GM12878 (cell line): ENCODE results near the gene ICAM2. TPM values are rescaled to one million over a fixed set of nuclear protein-coding genes. Genes with fewer than 3 reads are reported as not detected.

Experiments used
- ATAC-seq: fragments of 200-7000 bp; cut with Tn5 transposase; 3 replicates; pipeline ENCODE4 v1.9.1; 2020; ENCODE audit warnings: mild to moderate bottlenecking, moderate library complexity
- BruUV-seq: library from RNA; stranded (reverse); fragments of 400-500 nt; replicated peaks from 2 replicates; lab custom pipeline; 2021; lab: Mats Ljungman, UMichigan
- CTCF ChIA-PET: fragments of 300-600 bp; sonication (Branson Sonifier 250); formaldehyde crosslinking; extraction: SDS; loops from one replicate; lab custom pipeline; 2021; ENCODE audit warnings: inconsistent platforms; lab: Yijun Ruan, JAX
- POLR2A ChIA-PET: fragments of 350-600 bp; formaldehyde crosslinking; extraction: SDS; loops from one replicate; lab custom pipeline; 2021; ENCODE audit warnings: inconsistent platforms; lab: Charles Lee
- RAD21 ChIA-PET: fragments of 300-600 bp; sonication (Branson Sonifier 250); formaldehyde crosslinking; loops from one replicate; lab custom pipeline; 2023; ENCODE audit warnings: antibody characterized with exemption; ENCODE audit not compliant: unreplicated experiment; lab: Charles Lee
- SMC1A ChIA-PET: fragments of 300-600 bp; sonication (Branson Sonifier 250); formaldehyde crosslinking; loops from one replicate; lab custom pipeline; 2023; ENCODE audit not compliant: unreplicated experiment, uncharacterized antibody; lab: Charles Lee
- DNase-seq: peaks from one replicate; pipeline ENCODE4 v3.0.0-alpha.2; 2011; ENCODE audit warnings: low read depth, low spot score
- FAIRE-seq: peaks from 3 replicates; lab custom pipeline; 2011; peaks lifted over from hg19 to GRCh38; lab: Jason Lieb, UNC
- H2AFZ ChIP-seq: 2 replicates; pipeline ENCODE4 v1.6.0; 2011; ENCODE audit warnings: low read depth, low read length, control low read depth; ENCODE audit not compliant: control insufficient read depth
- H3K27ac ChIP-seq: 2 replicates; pipeline ENCODE4 v1.5.1; 2011; ENCODE audit warnings: control low read depth; ENCODE audit not compliant: control insufficient read depth, insufficient read depth
- H3K27me3 ChIP-seq, 2 experiments: replicated peaks in 1 of 2; 2 replicates each; pipeline versions ENCODE4 v1.6.0 to v1.6.1; 2011; ENCODE audit warnings: low read length in 1 of 2; ENCODE audit not compliant: control insufficient read depth in 2 of 2, insufficient read depth in 2 of 2
- H3K36me3 ChIP-seq, 2 experiments: 2 replicates each; pipeline ENCODE4 v1.5.1; 2011; ENCODE audit warnings: low read length in 1 of 2; ENCODE audit not compliant: control insufficient read depth in 2 of 2, insufficient read depth in 2 of 2
- H3K4me1 ChIP-seq: 2 replicates; pipeline ENCODE4 v1.6.1; 2011; ENCODE audit warnings: mild to moderate bottlenecking, low read length, moderate library complexity, mixed read lengths; ENCODE audit not compliant: control insufficient read depth, insufficient read depth
- H3K4me2 ChIP-seq: 2 replicates; pipeline ENCODE4 v1.6.0; 2011; ENCODE audit warnings: control low read depth; ENCODE audit not compliant: control insufficient read depth, insufficient read depth
- H3K4me3 ChIP-seq: fragments of 200-600 bp; sonication (generic); 2 replicates; pipeline ENCODE4 v1.5.1; 2016
- H3K79me2 ChIP-seq: 2 replicates; pipeline ENCODE4 v1.6.0; 2011; ENCODE audit warnings: low read length; ENCODE audit not compliant: control insufficient read depth, insufficient read depth
- H3K9ac ChIP-seq: 2 replicates; pipeline ENCODE4 v1.8.0; 2011; ENCODE audit warnings: low read length, control low read depth, mixed read lengths; ENCODE audit not compliant: control insufficient read depth, insufficient read depth
- H3K9me3 ChIP-seq: replicated peaks from 3 replicates; pipeline ENCODE4 v1.5.1; 2011; ENCODE audit warnings: mild to moderate bottlenecking, low read length; ENCODE audit not compliant: control insufficient read depth, insufficient read depth
- H4K20me1 ChIP-seq: 2 replicates; pipeline ENCODE4 v1.6.0; 2011; ENCODE audit not compliant: control insufficient read depth, insufficient read depth
- CHD2 ChIP-seq: IDR thresholded peaks from 2 replicates; pipeline ENCODE4 v1.6.1; 2011; ENCODE audit warnings: low read depth, low read length, improper control_type of control experiment, borderline replicate concordance
- FOXM1 ChIP-seq: IDR thresholded peaks from 2 replicates; pipeline ENCODE4 v1.6.1; 2012; ENCODE audit warnings: low read depth, mild to moderate bottlenecking, inconsistent platforms, low read length, moderate library complexity
- LARP7 ChIP-seq: fragments of 450-650 bp; IDR thresholded peaks from 2 replicates; pipeline ENCODE4 v1.6.1; 2017; ENCODE audit warnings: mild to moderate bottlenecking
- MYB ChIP-seq: fragments of 150-350 bp; IDR thresholded peaks from 2 replicates; pipeline ENCODE4 v1.6.1; 2014; ENCODE audit warnings: mild to moderate bottlenecking, low read depth, low read length, borderline replicate concordance
- NFYA ChIP-seq: IDR thresholded peaks from 2 replicates; pipeline ENCODE4 v1.6.1; 2011; ENCODE audit warnings: low read depth, mild to moderate bottlenecking, low read length, improper control_type of control experiment, borderline replicate concordance
- NR2C1 ChIP-seq: fragments of 450-650 bp; IDR thresholded peaks from 2 replicates; pipeline ENCODE4 v1.6.1; 2017; ENCODE audit warnings: antibody characterized with exemption, mild to moderate bottlenecking, moderate library complexity
- NRF1 ChIP-seq: conservative IDR thresholded peaks from 2 replicates; pipeline ENCODE4 v1.6.1; 2011; ENCODE audit warnings: mild to moderate bottlenecking, low read depth, low read length, improper control_type of control experiment
- WGBS: methylation state at CpG from one replicate; pipeline ENCODE4 v1.1.6; 2016; ENCODE audit warnings: low lambda C conversion rate; ENCODE audit not compliant: insufficient replicate concordance, insufficient coverage; ENCODE audit errors: missing lambda C conversion rate; 5-methylcytosine and 5-hydroxymethylcytosine counted together
- in situ Hi-C: fragments of 300-500 bp; cut with MboI; formaldehyde crosslinking; loops from 9 replicates; pipeline ENCODE4 v1.14.3; 2018; ENCODE audit warnings: mixed read lengths
- intact Hi-C: fragments of 100-400 bp; cut with micrococcal nuclease; formaldehyde crosslinking; loops from one replicate; pipeline ENCODE4 v1.14.2; 2022; ENCODE audit not compliant: unreplicated experiment
- polyA plus RNA-seq, 11 experiments: library from polyadenylated mRNA; depleted of rRNA in 4 of 11; unstranded in 6 of 11; stranded (reverse) in 5 of 11; fragments of >200 nt; fragmentation: Nextera tagmentation in 4 of 11; fragmentation: Illumina TruSeq in 1 of 11; extraction: Ambion mirVana in 4 of 11; extraction: Trizol in 1 of 11; gene quantifications; 1 replicate in 1 of 11; 2 replicates in 10 of 11; pipeline versions ENCODE4 v1.2.1 to v1.2.3, GENCODE V29; 2011 to 2016; ENCODE audit warnings: inconsistent platforms in 2 of 11, missing spikeins in 2 of 11, low read depth in 1 of 11
- total RNA-seq, 4 experiments: library from RNA; depleted of rRNA in 3 of 4; stranded (reverse); fragments of >200 nt in 3 of 4; fragmentation: Illumina TruSeq in 1 of 4; extraction: Trizol in 1 of 4; gene quantifications; 2 replicates each; pipeline versions ENCODE4 v1.2.1 to v1.2.3, GENCODE V29; 2013 to 2021

ICAM2 gene
- total and polyA plus RNA-seq, 10 of the 15 experiments (the other 5 are each of a cell fraction or from before 2014, with no cell fraction given): 23.6 to 108 (median 58.1) TPM

DNA sequence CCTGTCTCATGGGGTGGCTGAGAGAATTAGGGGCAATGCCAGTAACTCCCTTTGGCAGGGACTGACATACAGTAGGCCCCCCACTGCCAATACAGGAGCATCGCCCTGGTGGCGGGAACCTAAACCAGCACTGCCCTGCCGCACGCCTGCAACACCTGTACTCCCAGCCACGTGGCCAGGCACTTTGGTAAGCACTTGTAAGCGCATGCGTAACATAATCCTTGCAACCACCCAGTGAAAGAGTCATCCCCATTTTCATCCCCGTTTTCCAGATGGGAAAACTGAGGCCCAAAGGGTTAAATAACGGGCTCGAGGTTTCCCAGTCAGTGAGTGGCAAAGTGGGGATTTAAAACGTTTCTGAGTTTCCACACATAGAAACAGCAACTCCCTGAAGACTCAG lies 65.2 kb downstream of the ICAM2 start:
- Histone ChIP-seq H3K9me3 (no peaks in the 10 kb centered on the region), H3K79me2 (no peaks in the 10 kb centered on the region), H3K4me3 (no peak overlapping the region), H3K9ac (no peak overlapping the region), H3K27me3 (no peaks in the 10 kb centered on the region), H3K4me1 (peaks cover 14% of the 10 kb centered on the region), H3K36me3 (no peaks in the 10 kb centered on the region)
- in situ Hi-C loops (no loop called here), intact Hi-C loops (no loop called here)
- CTCF ChIA-PET: interaction anchor here (0.6 to 11.0 kb wide), 11 partner anchors 9 to 178 kb away, joined by 3 to 315 read pairs (median 17); partner anchors contain the start of genes CD79B, CSHL1, GH1 and ICAM2
- FAIRE-seq: no peak
- RAD21 ChIA-PET: interaction anchor here (0.9 to 7.8 kb wide), 7 partner anchors 9 to 65 kb away, joined by 3 to 97 read pairs (median 5); partner anchors contain the start of genes GH1 and ICAM2
- POLR2A ChIA-PET: interaction anchor here (0.9 to 1.0 kb wide), 3 partner anchors 23 to 65 kb away, joined by 3 to 5 read pairs (median 3); partner anchors contain the start of gene ICAM2
- ATAC-seq: no peak
- TF ChIP-seq MYB: no peak
- TF ChIP-seq CHD2: no peak
- TF ChIP-seq NFYA: no peak
- TF ChIP-seq FOXM1: no peak
- TF ChIP-seq LARP7: no peak
- TF ChIP-seq NR2C1: no peak
- no peak for TF ChIP-seq NRF1
- TF ChIP-seq, all 136 proteins: peak for 0
- no peak overlapping the region for H3K27ac ChIP-seq
- 82% methylated on average over 11 of the region's 11 CpGs for WGBS
- BruUV-seq: no TSS peak
- no peaks in the 10 kb centered on the region for H4K20me1 ChIP-seq
- no peak overlapping the region for H3K4me2 ChIP-seq
- SMC1A ChIA-PET: interaction anchor here (1.0 to 9.9 kb wide), 6 partner anchors 9 to 61 kb away, joined by 4 to 155 read pairs (median 6); partner anchors contain the start of genes CD79B and GH1
- DNase-seq: no peak
- H2AFZ ChIP-seq: no peak overlapping the region
